Measurements from ENCODE around the gene SCYL3.

Gene SCYL3

GRCh38 chr1:169889871-169890270 is 3.8 kb downstream of the SCYL3 start:
- no peak for TF ChIP-seq MAX (IDR thresholded peaks at IDR 0.05)
- no peak for TF ChIP-seq EGR1 (IDR thresholded peaks at IDR 0.05)
- no peak for TF ChIP-seq RAD21 (IDR thresholded peaks at IDR 0.05; ENCODE audit: low read depth)
- no peak for TF ChIP-seq TCF12 (IDR thresholded peaks at IDR 0.05; ENCODE audit: low read depth)
- no peak for TF ChIP-seq CEBPB (IDR thresholded peaks at IDR 0.05)
- TF ChIP-seq NFIC (IDR thresholded peaks at IDR 0.05), result no peak
- TF ChIP-seq ZBTB7A (IDR thresholded peaks at IDR 0.05; ENCODE audit: low read depth), result no peak
- no peak for TF ChIP-seq EP300 (IDR thresholded peaks at IDR 0.05; ENCODE audit: borderline replicate concordance)
- no peak for TF ChIP-seq REST (IDR thresholded peaks at IDR 0.05; ENCODE audit: low read depth)
- no peak for TF ChIP-seq FOXM1 (IDR thresholded peaks at IDR 0.05; ENCODE audit: borderline replicate concordance, low read depth)

- TF ChIP-seq FOXM1 (IDR thresholded peaks at IDR 0.05; ENCODE audit: borderline replicate concordance, low read depth) (no peak), ZBTB7A (IDR thresholded peaks at IDR 0.05; ENCODE audit: low read depth) (no peak), TEAD4 (IDR thresholded peaks at IDR 0.05) (no peak), YY1 (IDR thresholded peaks at IDR 0.05; ENCODE audit: low read depth) (no peak), RAD21 (IDR thresholded peaks at IDR 0.05; ENCODE audit: low read depth) (no peak), TAF1 (IDR thresholded peaks at IDR 0.05; ENCODE audit: low read depth) (no peak), USF1 (IDR thresholded peaks at IDR 0.05) (no peak), CREB1 (IDR thresholded peaks at IDR 0.05; ENCODE audit: low read depth) (no peak), TCF12 (IDR thresholded peaks at IDR 0.05; ENCODE audit: low read depth) (no peak)
Measured at GRCh38 chr1:169886931-169887330, 6.8 kb downstream of the SCYL3 start.

GRCh38 chr1:169886422-169886821 is 7.3 kb downstream of the SCYL3 start:
- TF ChIP-seq USF1 (IDR thresholded peaks at IDR 0.05) (no peak), CREB1 (IDR thresholded peaks at IDR 0.05; ENCODE audit: low read depth) (no peak), MAX (IDR thresholded peaks at IDR 0.05) (no peak), NFIC (IDR thresholded peaks at IDR 0.05) (no peak), YY1 (IDR thresholded peaks at IDR 0.05; ENCODE audit: low read depth) (no peak), REST (IDR thresholded peaks at IDR 0.05; ENCODE audit: low read depth) (no peak), TEAD4 (IDR thresholded peaks at IDR 0.05) (no peak), CEBPB (IDR thresholded peaks at IDR 0.05) (no peak), EP300 (IDR thresholded peaks at IDR 0.05; ENCODE audit: borderline replicate concordance) (no peak), EGR1 (IDR thresholded peaks at IDR 0.05) (no peak), TCF12 (IDR thresholded peaks at IDR 0.05; ENCODE audit: low read depth) (no peak), RAD21 (IDR thresholded peaks at IDR 0.05; ENCODE audit: low read depth) (no peak)

- no peak for TF ChIP-seq MAX (IDR thresholded peaks at IDR 0.05)
- TF ChIP-seq TAF1 (IDR thresholded peaks at IDR 0.05; ENCODE audit: low read depth), result no peak
- TF ChIP-seq EP300 (IDR thresholded peaks at IDR 0.05; ENCODE audit: borderline replicate concordance), result no peak
- TF ChIP-seq CEBPB (IDR thresholded peaks at IDR 0.05), result no peak
- TF ChIP-seq TCF12 (IDR thresholded peaks at IDR 0.05; ENCODE audit: low read depth), result no peak
- TF ChIP-seq RAD21 (IDR thresholded peaks at IDR 0.05; ENCODE audit: low read depth), result no peak
- TF ChIP-seq ZBTB7A (IDR thresholded peaks at IDR 0.05; ENCODE audit: low read depth), result no peak
- no peak for TF ChIP-seq YY1 (IDR thresholded peaks at IDR 0.05; ENCODE audit: low read depth)
- TF ChIP-seq REST (IDR thresholded peaks at IDR 0.05; ENCODE audit: low read depth), result no peak
- TF ChIP-seq EGR1 (IDR thresholded peaks at IDR 0.05), result no peak
Measured at GRCh38 chr1:169885207-169885606, 8.5 kb downstream of the SCYL3 start.
